ENCODE measurements around the gene MGAT2.
"Not testable (repeated sequence)": the region's sequence is repeated elsewhere in the genome, so short reads cannot be mapped to it uniquely, and the experiment has no call there.

The MGAT2 gene

DNA sequence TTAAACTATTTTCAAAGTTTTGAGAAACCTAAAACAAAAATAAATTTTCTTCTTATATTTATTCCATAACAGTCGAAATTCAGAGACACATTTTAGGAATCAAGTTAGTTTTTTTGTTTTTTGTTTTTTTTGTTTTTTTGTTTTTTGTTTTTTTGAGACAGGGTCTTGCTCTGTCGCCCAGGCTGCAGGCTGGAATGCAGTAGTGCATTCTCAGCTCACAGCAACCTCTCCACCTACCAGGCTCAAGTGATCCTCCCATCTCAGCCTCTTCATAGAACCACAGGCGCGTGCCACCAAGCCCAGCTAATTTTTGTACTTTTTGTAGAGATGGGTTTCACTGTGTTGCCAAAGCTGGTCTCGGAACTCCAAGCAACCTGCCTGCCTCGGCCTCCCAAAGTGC, 32.9 kb downstream of the MGAT2 start:
- no peak for DNase-seq (ENCODE audit: low read depth in 2 of 2, low spot score in 1 of 2)

DNA sequence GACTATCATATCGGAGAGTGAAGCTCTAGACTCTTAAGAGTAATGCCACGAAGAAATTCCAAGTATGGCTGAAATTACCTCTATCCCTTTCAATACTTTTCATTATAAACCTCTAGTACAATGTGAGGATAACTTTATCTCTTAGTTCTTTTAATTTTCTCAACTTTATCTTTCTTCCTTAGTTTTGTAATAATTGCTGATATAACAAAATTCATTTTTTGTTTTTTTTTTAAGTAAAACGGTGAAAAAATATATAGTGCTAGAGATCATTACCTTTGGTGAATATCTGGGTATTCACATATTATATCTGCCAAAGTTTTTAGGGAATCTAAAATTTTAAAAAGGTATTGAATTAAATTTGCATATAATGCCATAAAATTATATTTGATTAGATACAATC, 33.9 kb downstream of the MGAT2 start:
- DNase-seq (ENCODE audit: low read depth in 2 of 2, low spot score in 1 of 2): no peak

DNA sequence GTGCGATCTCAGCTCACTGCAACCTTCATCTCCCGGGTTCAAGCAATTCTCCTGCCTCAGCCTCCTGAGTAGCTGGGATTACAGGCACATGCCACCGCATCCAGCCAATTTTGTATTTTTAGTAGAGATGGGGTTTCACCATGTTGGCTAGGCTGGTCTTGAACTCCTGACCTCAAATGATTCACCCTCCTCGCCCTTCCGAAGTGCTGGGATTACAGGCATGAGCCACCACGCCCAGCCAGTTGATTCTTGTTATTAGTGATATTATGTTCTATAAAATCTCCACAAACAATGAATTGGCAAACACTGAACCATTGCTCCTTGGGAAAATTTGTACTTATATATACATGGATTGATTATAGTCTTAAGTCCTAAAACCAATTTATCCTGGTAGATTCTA, 36.9 kb downstream of the MGAT2 start:
- not testable (repeated sequence) for DNase-seq (ENCODE audit: low read depth in 2 of 2, low spot score in 1 of 2)

DNA sequence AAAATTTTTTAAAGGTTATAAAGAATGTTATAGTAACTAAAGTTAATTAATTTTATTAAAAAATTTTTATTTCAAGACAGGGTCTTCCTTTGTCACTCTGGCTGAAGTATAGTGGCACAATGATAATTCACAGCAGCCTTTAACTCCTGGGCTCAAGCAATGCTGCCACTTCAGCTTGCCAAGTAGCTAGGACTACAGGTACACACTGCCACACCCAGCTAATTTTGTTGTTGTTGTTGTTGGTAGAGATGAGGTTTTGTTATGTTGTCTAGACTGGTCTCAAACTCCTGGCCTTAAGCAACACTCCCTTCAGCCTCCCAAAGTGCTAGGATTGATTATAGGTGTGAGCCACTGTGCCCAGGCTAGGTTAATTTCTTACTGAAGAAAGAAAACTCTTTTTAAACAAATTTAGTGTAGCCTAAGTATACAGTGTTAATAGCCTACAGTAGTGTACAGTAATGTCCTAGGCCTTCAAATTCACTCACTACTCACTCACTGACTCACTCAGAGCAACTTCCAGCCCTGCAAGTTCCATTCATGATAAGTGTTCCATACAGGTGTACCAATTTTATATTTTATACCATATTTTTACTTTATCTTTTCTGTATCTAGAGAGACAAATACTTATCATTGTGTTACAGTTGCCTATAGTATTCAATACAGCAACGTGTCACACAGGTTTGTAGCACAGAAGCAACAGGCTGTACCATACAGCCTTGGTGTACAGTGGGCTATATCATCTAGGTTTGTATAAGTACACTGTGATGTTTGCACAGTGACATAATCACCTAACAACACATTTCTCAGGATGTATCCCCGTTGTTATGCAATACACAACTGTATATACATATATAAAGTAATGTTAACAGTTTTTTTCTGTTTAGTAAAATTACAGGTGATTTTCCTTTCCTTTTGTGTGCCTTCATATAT, 39.2 kb downstream of the MGAT2 start:
- DNase-seq (ENCODE audit: low read depth in 2 of 2, low spot score in 1 of 2): no peak

DNA sequence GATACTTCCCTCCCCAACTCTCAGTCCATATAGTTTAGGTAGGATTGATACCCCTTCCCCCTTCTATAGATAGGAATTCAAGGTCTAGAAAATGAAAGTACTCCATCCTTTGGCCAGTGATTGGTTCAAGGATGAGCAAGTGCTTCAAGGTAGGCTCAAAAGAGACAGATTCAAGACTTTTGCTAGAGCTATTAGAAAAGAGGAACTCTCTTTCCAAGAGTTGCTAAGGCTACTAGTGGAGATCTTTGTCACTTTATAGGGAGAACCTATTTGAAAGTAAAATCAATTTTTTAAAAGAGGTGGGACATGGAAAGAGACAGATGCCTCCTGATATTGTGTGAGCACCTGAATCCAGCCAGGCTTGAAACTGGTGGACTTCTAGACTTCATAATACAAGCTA, 49.9 kb downstream of the MGAT2 start:
- no peak for DNase-seq (ENCODE audit: low read depth in 2 of 2, low spot score in 1 of 2)
